Activated naive CD8-positive, alpha-beta T cell treated with anti-CD3 and anti-CD28 coated beads, Interleukin-2, amount 10 ng/mL, durations not matched to agents 7 days and 5 days (primary cell): ENCODE results near the gene NUP210. TPM values are rescaled to one million over a fixed set of nuclear protein-coding genes. Genes with fewer than 3 reads are reported as not detected.
A peak's percentile ranks its signal among the peaks of the same experiment; 100 is the strongest.
"Not testable (repeated sequence)": the region's sequence is repeated elsewhere in the genome, so short reads cannot be mapped to it uniquely, and the experiment has no call there.

Source experiments
- ATAC-seq: fragments of 150-1000 bp; cut with Tn5 transposase; one replicate; pipeline ENCODE4 v1.10.0; 2021; ENCODE audit warnings: low read depth, moderate library complexity
- POLR2A ChIA-PET: fragments of 350-600 bp; sonication (Branson Sonifier 250); formaldehyde crosslinking; loops from one replicate; lab custom pipeline; 2021; ENCODE audit warnings: antibody characterized with exemption; lab: Charles Lee
- DNase-seq: peaks from one replicate; pipeline ENCODE4 v3.0.0; 2021
- H3K27ac Mint-ChIP-seq: one replicate; pipeline ENCODE4 v1.8.0; 2022; ENCODE audit warnings: mild to moderate bottlenecking, mixed read lengths
- H3K27me3 Mint-ChIP-seq: one replicate; pipeline ENCODE4 v1.8.0; 2022; ENCODE audit warnings: mild to moderate bottlenecking, moderate library complexity, mixed read lengths
- H3K36me3 Mint-ChIP-seq: one replicate; pipeline ENCODE4 v1.8.0; 2021; ENCODE audit warnings: mild to moderate bottlenecking, mixed read lengths
- H3K4me1 Mint-ChIP-seq: one replicate; pipeline ENCODE4 v1.8.0; 2021; ENCODE audit warnings: mixed read lengths
- H3K4me3 Mint-ChIP-seq: one replicate; pipeline ENCODE4 v1.8.0; 2022; ENCODE audit warnings: mild to moderate bottlenecking, moderate library complexity, mixed read lengths
- H3K9me3 Mint-ChIP-seq: one replicate; pipeline ENCODE4 v1.8.0; 2021; ENCODE audit warnings: mixed read lengths
- total RNA-seq, 2 experiments: library from RNA; stranded (reverse); gene quantifications; one replicate each; pipeline ENCODE4 v1.2.3, GENCODE V29; 2021

NUP210 gene
- total RNA-seq, 2 experiments from 2014 or later, result 163 to 170 TPM

- POLR2A ChIA-PET, result interaction anchor here (0.5 to 0.7 kb wide), 2 partner anchors 16 to 58 kb away, joined by 3 read pairs; no protein-coding TSS in a partner anchor
- H3K9me3 Mint-ChIP-seq, result no peaks in the 10 kb centered on the region
- no peak overlapping the region for H3K27ac Mint-ChIP-seq
- ATAC-seq, result no peak
- no peaks in the 10 kb centered on the region for H3K27me3 Mint-ChIP-seq
- peaks cover 5% of the 10 kb centered on the region for H3K4me1 Mint-ChIP-seq
- no peak for DNase-seq
- no peak overlapping the region for H3K4me3 Mint-ChIP-seq
- peaks cover 26% of the 10 kb centered on the region for H3K36me3 Mint-ChIP-seq
Observed at GRCh38 chr3:13393427-13394360, 26.4 kb downstream of the NUP210 start.

GRCh38 chr3:13391308-13391707 lies 28.8 kb downstream of the NUP210 start:
- DNase-seq (no peak), ATAC-seq (peak; percentile 14)

GRCh38 chr3:13389378-13389777 lies 30.7 kb downstream of the NUP210 start:
- H3K27me3 Mint-ChIP-seq, result no peaks in the 10 kb centered on the region
- H3K4me3 Mint-ChIP-seq, result no peak overlapping the region
- no peak overlapping the region for H3K27ac Mint-ChIP-seq
- no peak for ATAC-seq
- no peaks in the 10 kb centered on the region for H3K9me3 Mint-ChIP-seq
- H3K4me1 Mint-ChIP-seq, result peaks cover 10% of the 10 kb centered on the region
- no peak for DNase-seq
- H3K36me3 Mint-ChIP-seq, result peaks cover 34% of the 10 kb centered on the region
- POLR2A ChIA-PET, result interaction anchor here (2.6 kb wide), 1 partner anchor 63 kb away, joined by 10 read pairs; no protein-coding TSS in a partner anchor

More at GRCh38 chr3:13391308-13391707, 28.8 kb downstream of the NUP210 start:
- H3K27ac Mint-ChIP-seq, result no peak overlapping the region
- no peaks in the 10 kb centered on the region for H3K27me3 Mint-ChIP-seq
- peaks cover 5% of the 10 kb centered on the region for H3K4me1 Mint-ChIP-seq
- POLR2A ChIA-PET, result interaction anchor here (1.0 to 2.6 kb wide), 4 partner anchors 9 to 61 kb away, joined by 3 to 10 read pairs (median 4); no protein-coding TSS in a partner anchor
- peaks cover 32% of the 10 kb centered on the region for H3K36me3 Mint-ChIP-seq
- H3K9me3 Mint-ChIP-seq, result no peaks in the 10 kb centered on the region
- no peak overlapping the region for H3K4me3 Mint-ChIP-seq

- ATAC-seq, result no peak
- Mint-ChIP-seq H3K4me1 (peaks cover 8% of the 10 kb centered on the region), H3K27me3 (no peaks in the 10 kb centered on the region), H3K36me3 (peaks cover 35% of the 10 kb centered on the region), H3K27ac (no peak overlapping the region), H3K9me3 (no peaks in the 10 kb centered on the region), H3K4me3 (no peak overlapping the region)
- POLR2A ChIA-PET, result no interaction called here
- no peak for DNase-seq
Observed at GRCh38 chr3:13388816-13389215, 31.3 kb downstream of the NUP210 start.

GRCh38 chr3:13385373-13385965 lies 34.7 kb downstream of the NUP210 start:
- ATAC-seq (no peak), DNase-seq (no peak)
- POLR2A ChIA-PET, result no interaction called here
- Mint-ChIP-seq H3K36me3 (peaks cover 32% of the 10 kb centered on the region), H3K27ac (peak overlapping the region; percentile 76), H3K4me3 (no peak overlapping the region), H3K4me1 (peaks cover 8% of the 10 kb centered on the region), H3K27me3 (no peaks in the 10 kb centered on the region), H3K9me3 (no peaks in the 10 kb centered on the region)

GRCh38 chr3:13380971-13381370 lies 39.2 kb downstream of the NUP210 start:
- H3K4me3 Mint-ChIP-seq, result no peak overlapping the region
- POLR2A ChIA-PET, result interaction anchor here (0.7 kb wide), 1 partner anchor 1570 kb away, joined by 5 read pairs; no protein-coding TSS in a partner anchor
- H3K27me3 Mint-ChIP-seq, result no peaks in the 10 kb centered on the region
- H3K36me3 Mint-ChIP-seq, result peaks cover 35% of the 10 kb centered on the region
- no peaks in the 10 kb centered on the region for H3K9me3 Mint-ChIP-seq
- DNase-seq (no peak), ATAC-seq (no peak)
- no peak overlapping the region for H3K27ac Mint-ChIP-seq
- peaks cover 6% of the 10 kb centered on the region for H3K4me1 Mint-ChIP-seq

GRCh38 chr3:13379201-13379830 lies 40.8 kb downstream of the NUP210 start:
- Mint-ChIP-seq H3K36me3 (peaks cover 28% of the 10 kb centered on the region), H3K4me3 (no peak overlapping the region), H3K4me1 (peaks cover 2% of the 10 kb centered on the region), H3K27me3 (no peaks in the 10 kb centered on the region), H3K9me3 (no peaks in the 10 kb centered on the region), H3K27ac (no peak overlapping the region)
- POLR2A ChIA-PET, result no interaction called here
- no peak for DNase-seq
- ATAC-seq, result no peak

GRCh38 chr3:13378155-13378554 lies 42.0 kb downstream of the NUP210 start:
- POLR2A ChIA-PET, result no interaction called here
- H3K4me1 Mint-ChIP-seq, result peaks cover 2% of the 10 kb centered on the region
- no peak for ATAC-seq
- H3K36me3 Mint-ChIP-seq, result peaks cover 27% of the 10 kb centered on the region
- DNase-seq, result no peak
- no peaks in the 10 kb centered on the region for H3K9me3 Mint-ChIP-seq
- peak overlapping the region; percentile 62 for H3K27ac Mint-ChIP-seq
- H3K27me3 Mint-ChIP-seq, result no peaks in the 10 kb centered on the region
- H3K4me3 Mint-ChIP-seq, result no peak overlapping the region

GRCh38 chr3:13377741-13378140 lies 42.4 kb downstream of the NUP210 start:
- H3K4me1 Mint-ChIP-seq, H3K27me3 Mint-ChIP-seq, POLR2A ChIA-PET, DNase-seq, H3K9me3 Mint-ChIP-seq, ATAC-seq, H3K4me3 Mint-ChIP-seq: not testable (repeated sequence)
- peaks cover 27% of the 10 kb centered on the region for H3K36me3 Mint-ChIP-seq
- H3K27ac Mint-ChIP-seq, result peak overlapping the region; percentile 31

- H3K36me3 Mint-ChIP-seq, result peaks cover 25% of the 10 kb centered on the region
- H3K27me3 Mint-ChIP-seq, result no peaks in the 10 kb centered on the region
- POLR2A ChIA-PET, result no interaction called here
- DNase-seq (no peak), ATAC-seq (no peak)
- H3K9me3 Mint-ChIP-seq, result no peaks in the 10 kb centered on the region
- no peak overlapping the region for H3K27ac Mint-ChIP-seq
- peaks cover 2% of the 10 kb centered on the region for H3K4me1 Mint-ChIP-seq
- no peak overlapping the region for H3K4me3 Mint-ChIP-seq
Observed at GRCh38 chr3:13377021-13377420, 43.1 kb downstream of the NUP210 start.

GRCh38 chr3:13376091-13376490 lies 44.0 kb downstream of the NUP210 start:
- no peak overlapping the region for H3K27ac Mint-ChIP-seq
- ATAC-seq, result no peak
- POLR2A ChIA-PET, result no interaction called here
- peaks cover 25% of the 10 kb centered on the region for H3K36me3 Mint-ChIP-seq
- H3K27me3 Mint-ChIP-seq, result no peaks in the 10 kb centered on the region
- no peak overlapping the region for H3K4me3 Mint-ChIP-seq
- no peak for DNase-seq
- peaks cover 3% of the 10 kb centered on the region for H3K4me1 Mint-ChIP-seq
- no peaks in the 10 kb centered on the region for H3K9me3 Mint-ChIP-seq

GRCh38 chr3:13375464-13375863 lies 44.7 kb downstream of the NUP210 start:
- Mint-ChIP-seq H3K4me3 (no peak overlapping the region), H3K27me3 (no peaks in the 10 kb centered on the region), H3K27ac (no peak overlapping the region), H3K36me3 (peaks cover 28% of the 10 kb centered on the region), H3K9me3 (no peaks in the 10 kb centered on the region), H3K4me1 (peaks cover 3% of the 10 kb centered on the region)
- ATAC-seq, result no peak
- POLR2A ChIA-PET, result no interaction called here
- no peak for DNase-seq

- POLR2A ChIA-PET, result no interaction called here
- Mint-ChIP-seq H3K4me1 (peaks cover 3% of the 10 kb centered on the region), H3K9me3 (no peaks in the 10 kb centered on the region), H3K27me3 (no peaks in the 10 kb centered on the region), H3K27ac (no peak overlapping the region), H3K36me3 (peaks cover 28% of the 10 kb centered on the region), H3K4me3 (no peak overlapping the region)
- ATAC-seq (no peak), DNase-seq (no peak)
Observed at GRCh38 chr3:13373975-13374586, 46.0 kb downstream of the NUP210 start.
